Subcutaneous abdominal adipose tissue (tissue), 5 donors: ENCODE measurements around the gene ERC2.

Source experiments
- H3K27ac ChIP-seq: one replicate; pipeline ENCODE4 v1.7.0; 2013; ENCODE audit warnings: low read depth, mild to moderate bottlenecking, inconsistent platforms, low read length, moderate library complexity
- H3K27me3 ChIP-seq, 5 donors: one replicate each; pipeline ENCODE4 v1.7.0; 2013; ENCODE audit warnings: low read length in 5 of 5, inconsistent platforms in 1 of 5; ENCODE audit not compliant: control insufficient read depth in 5 of 5, insufficient read depth in 4 of 5
- H3K36me3 ChIP-seq, 5 donors: one replicate each; pipeline ENCODE4 v1.7.0; 2013; ENCODE audit warnings: low read length in 5 of 5; ENCODE audit not compliant: control insufficient read depth in 5 of 5, insufficient read depth in 5 of 5
- H3K4me1 ChIP-seq, 5 donors: one replicate each; pipeline ENCODE4 v1.7.0; 2013; ENCODE audit warnings: low read length in 5 of 5, mild to moderate bottlenecking in 3 of 5, moderate library complexity in 1 of 5; ENCODE audit not compliant: control insufficient read depth in 5 of 5, insufficient read depth in 5 of 5
- H3K4me3 ChIP-seq, 5 donors: one replicate each; pipeline ENCODE4 v1.7.0; 2013; ENCODE audit warnings: low read length in 5 of 5, low read depth in 1 of 5
- H3K9ac ChIP-seq, 5 donors: one replicate each; pipeline ENCODE4 v1.7.0; 2013; ENCODE audit warnings: low read length in 5 of 5, mild to moderate bottlenecking in 4 of 5, moderate library complexity in 3 of 5
- H3K9me3 ChIP-seq, 5 donors: one replicate each; pipeline ENCODE4 v1.7.0; 2013; ENCODE audit warnings: low read length in 5 of 5; ENCODE audit not compliant: control insufficient read depth in 5 of 5
- donor health status: healthy.
- donor health status: healthy.
- donor health status: healthy.
- donor health status: healthy.
- donor health status: healthy.

ERC2 gene

GRCh38 chr3:56379723-56380287 is 88.5 kb downstream of the ERC2 start:
- Histone ChIP-seq H3K36me3 (no peaks in the 10 kb centered on the region), H3K27me3 (peaks cover 0 to 4% (median 0%) of the 10 kb centered on the region in 5 donors), H3K9ac (no peak overlapping the region), H3K27ac (no peak overlapping the region), H3K9me3 (peaks cover 0 to 7% (median 6%) of the 10 kb centered on the region in 5 donors), H3K4me3 (no peak overlapping the region), H3K4me1 (no peaks in the 10 kb centered on the region)

GRCh38 chr3:56375654-56376053 is 92.6 kb downstream of the ERC2 start:
- no peak overlapping the region for H3K4me3 ChIP-seq
- H3K27me3 ChIP-seq = peaks cover 0 to 4% (median 0%) of the 10 kb centered on the region in 5 donors
- H3K27ac ChIP-seq = no peak overlapping the region
- H3K9ac ChIP-seq = no peak overlapping the region
- peaks cover 0 to 22% (median 0%) of the 10 kb centered on the region in 5 donors for H3K4me1 ChIP-seq
- no peaks in the 10 kb centered on the region for H3K36me3 ChIP-seq
- peaks cover 0 to 7% (median 6%) of the 10 kb centered on the region in 5 donors for H3K9me3 ChIP-seq

DNA sequence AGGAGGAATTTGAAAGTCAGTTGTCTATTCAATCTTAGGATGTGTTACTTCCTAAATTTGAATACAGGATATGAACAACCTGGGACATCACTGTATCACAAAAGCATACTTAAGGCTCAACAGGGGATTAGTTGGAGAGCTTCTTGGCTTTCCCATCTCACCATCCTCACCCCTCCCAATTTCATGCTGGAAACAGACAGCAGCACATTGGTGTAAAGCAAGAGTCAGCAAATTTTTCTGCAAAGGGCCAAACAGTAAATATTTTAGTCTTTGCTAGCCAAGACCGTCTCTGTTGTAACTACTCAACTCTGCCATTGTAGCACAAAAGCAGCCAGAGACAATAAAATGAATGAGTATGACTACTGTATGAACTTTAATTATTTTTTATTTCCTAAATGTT is 94.9 kb downstream of the ERC2 start:
- Histone ChIP-seq H3K27me3 (no peaks in the 10 kb centered on the region), H3K9me3 (peaks cover 0 to 7% (median 6%) of the 10 kb centered on the region in 5 donors), H3K27ac (no peak overlapping the region), H3K9ac (no peak overlapping the region), H3K4me1 (peaks cover 0 to 38% (median 0%) of the 10 kb centered on the region in 5 donors), H3K4me3 (no peak overlapping the region), H3K36me3 (no peaks in the 10 kb centered on the region)

DNA sequence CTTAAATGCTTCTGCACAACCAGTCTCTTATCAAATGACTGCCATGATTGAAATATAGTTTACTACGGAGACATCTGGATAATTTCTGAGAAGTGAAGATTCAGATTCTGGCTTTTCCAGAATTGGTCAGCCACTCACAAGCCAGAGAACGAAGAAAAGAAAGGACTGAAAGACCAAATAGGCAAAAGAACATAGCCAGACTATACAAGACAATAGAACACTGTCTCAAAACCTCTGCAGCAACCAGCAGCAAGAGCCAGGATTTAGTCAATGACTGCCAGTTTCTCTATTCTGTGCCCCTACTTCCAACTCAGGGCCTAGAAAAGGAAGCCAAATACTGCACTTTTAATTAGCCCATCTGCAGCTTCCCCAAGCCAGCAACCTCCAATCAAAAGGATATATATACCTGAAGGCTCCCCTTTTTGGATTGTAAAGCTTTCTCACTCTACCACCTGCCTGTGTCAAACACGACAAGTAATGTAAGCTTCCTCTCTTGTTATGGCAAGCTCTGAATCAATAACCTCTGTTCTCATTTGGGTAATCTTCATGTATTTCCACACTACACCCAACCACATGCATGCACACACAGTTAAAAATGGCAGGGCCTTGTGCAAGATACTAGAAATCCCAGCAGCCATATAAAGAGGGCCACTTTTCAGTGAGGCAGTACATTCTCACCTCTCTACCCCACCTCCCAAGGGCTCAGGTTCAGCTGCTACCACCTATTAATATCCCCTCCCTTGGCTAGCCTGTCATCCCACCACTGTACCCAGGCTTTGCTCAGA is 97.1 kb downstream of the ERC2 start:
- H3K4me3 ChIP-seq = no peak overlapping the region
- no peaks in the 10 kb centered on the region for H3K36me3 ChIP-seq
- H3K27ac ChIP-seq = peak overlapping the region; percentile 7
- no peak overlapping the region for H3K9ac ChIP-seq
- peaks cover 0 to 7% (median 6%) of the 10 kb centered on the region in 5 donors for H3K9me3 ChIP-seq
- no peaks in the 10 kb centered on the region for H3K27me3 ChIP-seq
- H3K4me1 ChIP-seq = peaks cover 0 to 43% (median 0%) of the 10 kb centered on the region in 5 donors

DNA sequence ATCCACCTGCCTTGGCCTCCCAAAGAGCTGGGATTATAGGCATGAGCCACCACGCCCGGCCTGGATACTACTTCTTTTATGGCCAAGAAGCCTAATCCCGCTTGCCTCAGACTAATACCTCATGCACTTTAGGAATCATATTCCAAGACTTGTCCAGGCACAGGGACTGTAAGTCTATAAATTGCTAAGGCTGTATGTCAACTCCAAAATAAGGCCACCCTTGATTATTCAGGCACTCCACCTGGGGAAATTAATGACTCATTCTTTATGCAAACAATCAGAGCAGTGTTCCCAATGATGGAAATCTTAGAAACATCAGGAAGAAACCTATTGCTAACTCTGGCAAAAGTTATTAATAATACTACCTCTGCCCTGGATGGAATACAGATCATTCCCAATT is 98.4 kb downstream of the ERC2 start:
- no peak overlapping the region for H3K9ac ChIP-seq
- H3K4me3 ChIP-seq = no peak overlapping the region
- no peaks in the 10 kb centered on the region for H3K36me3 ChIP-seq
- no peaks in the 10 kb centered on the region for H3K27me3 ChIP-seq
- H3K4me1 ChIP-seq = peaks cover 0 to 53% (median 7%) of the 10 kb centered on the region in 5 donors
- H3K9me3 ChIP-seq = no peaks in the 10 kb centered on the region
- no peak overlapping the region for H3K27ac ChIP-seq

- peaks cover 0 to 52% (median 7%) of the 10 kb centered on the region in 5 donors for H3K4me1 ChIP-seq
- H3K27me3 ChIP-seq = no peaks in the 10 kb centered on the region
- H3K36me3 ChIP-seq = no peaks in the 10 kb centered on the region
- H3K27ac ChIP-seq = no peak overlapping the region
- H3K9me3 ChIP-seq = no peaks in the 10 kb centered on the region
- no peak overlapping the region for H3K9ac ChIP-seq
- no peak overlapping the region for H3K4me3 ChIP-seq
These were observed 99.4 kb downstream of the ERC2 start for GRCh38 chr3:56368846-56369245.

GRCh38 chr3:56366641-56367162 is 101.6 kb downstream of the ERC2 start:
- no peak overlapping the region for H3K9ac ChIP-seq
- H3K27ac ChIP-seq = no peak overlapping the region
- no peaks in the 10 kb centered on the region for H3K9me3 ChIP-seq
- no peak overlapping the region for H3K4me3 ChIP-seq
- peaks cover 0 to 42% (median 7%) of the 10 kb centered on the region in 5 donors for H3K4me1 ChIP-seq
- no peaks in the 10 kb centered on the region for H3K27me3 ChIP-seq
- H3K36me3 ChIP-seq = no peaks in the 10 kb centered on the region

DNA sequence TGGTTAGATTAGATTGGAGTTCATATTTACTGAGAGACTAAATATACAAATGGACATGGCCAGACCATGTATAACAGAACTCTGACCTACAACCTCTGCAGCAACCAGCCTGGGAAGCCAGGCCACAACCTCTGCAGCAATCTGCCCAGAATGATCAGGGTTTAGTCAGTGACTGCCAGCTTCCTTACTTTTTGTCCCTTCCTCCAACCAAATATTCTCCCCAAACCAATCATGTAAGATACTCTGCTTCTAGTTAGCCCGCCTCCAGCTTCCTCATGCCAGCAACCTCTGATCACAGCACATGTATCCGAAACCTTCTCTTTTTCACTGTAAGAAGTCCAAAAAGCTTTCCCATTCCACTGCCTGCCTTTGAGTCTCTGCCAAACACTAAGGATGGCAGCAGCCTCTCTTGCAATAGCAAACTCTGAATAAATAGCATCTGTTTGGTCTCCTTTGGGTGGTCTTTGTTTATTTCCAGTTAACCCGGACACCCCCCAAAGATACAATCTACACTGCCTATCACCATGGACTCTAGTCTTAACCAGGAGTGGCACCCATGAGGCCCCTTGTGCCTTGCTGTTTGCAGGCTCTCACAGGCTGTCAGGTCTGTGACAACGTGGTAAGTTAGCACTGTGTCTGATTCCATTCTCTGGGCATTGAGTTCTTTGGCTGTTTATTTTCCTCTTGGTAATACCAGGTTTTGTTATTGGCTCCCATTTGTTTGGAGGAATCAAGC is 102.2 kb downstream of the ERC2 start:
- no peak overlapping the region for H3K27ac ChIP-seq
- no peaks in the 10 kb centered on the region for H3K9me3 ChIP-seq
- H3K9ac ChIP-seq = no peak overlapping the region
- H3K36me3 ChIP-seq = no peaks in the 10 kb centered on the region
- H3K4me3 ChIP-seq = no peak overlapping the region
- no peaks in the 10 kb centered on the region for H3K27me3 ChIP-seq
- H3K4me1 ChIP-seq = peaks cover 0 to 36% (median 7%) of the 10 kb centered on the region in 5 donors

GRCh38 chr3:56364665-56365064 is 103.6 kb downstream of the ERC2 start:
- H3K27me3 ChIP-seq = no peaks in the 10 kb centered on the region
- no peak overlapping the region for H3K9ac ChIP-seq
- H3K4me3 ChIP-seq = no peak overlapping the region
- H3K4me1 ChIP-seq = peaks cover 0 to 25% (median 7%) of the 10 kb centered on the region in 5 donors
- no peaks in the 10 kb centered on the region for H3K36me3 ChIP-seq
- H3K27ac ChIP-seq = no peak overlapping the region
- H3K9me3 ChIP-seq = no peaks in the 10 kb centered on the region

DNA sequence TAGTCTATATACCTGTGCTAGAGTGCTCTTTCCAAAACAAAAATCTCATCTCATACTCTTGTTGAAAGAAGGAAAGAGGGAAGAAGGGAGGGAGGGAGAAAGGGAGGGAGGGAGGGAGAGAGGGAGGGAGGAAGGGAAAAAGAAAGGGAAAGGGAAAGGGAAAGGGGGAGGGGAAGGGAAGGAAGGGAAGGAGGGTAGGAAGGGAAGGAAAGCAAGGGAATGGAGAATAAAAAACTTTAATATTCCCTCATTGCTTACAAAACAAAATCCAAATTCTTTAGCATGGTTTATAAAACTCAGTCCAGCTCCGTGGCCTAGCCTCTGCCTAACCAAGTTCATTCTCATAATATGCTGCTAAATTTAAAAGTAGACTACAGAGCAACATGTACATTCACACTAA is 104.5 kb downstream of the ERC2 start:
- H3K27me3 ChIP-seq = no peaks in the 10 kb centered on the region
- no peaks in the 10 kb centered on the region for H3K9me3 ChIP-seq
- no peak overlapping the region for H3K4me3 ChIP-seq
- no peaks in the 10 kb centered on the region for H3K36me3 ChIP-seq
- no peak overlapping the region for H3K27ac ChIP-seq
- H3K9ac ChIP-seq = no peak overlapping the region
- H3K4me1 ChIP-seq = peaks cover 0 to 19% (median 7%) of the 10 kb centered on the region in 5 donors
